ENCODE results near the gene SLC6A8.

SLC6A8 gene

DNA sequence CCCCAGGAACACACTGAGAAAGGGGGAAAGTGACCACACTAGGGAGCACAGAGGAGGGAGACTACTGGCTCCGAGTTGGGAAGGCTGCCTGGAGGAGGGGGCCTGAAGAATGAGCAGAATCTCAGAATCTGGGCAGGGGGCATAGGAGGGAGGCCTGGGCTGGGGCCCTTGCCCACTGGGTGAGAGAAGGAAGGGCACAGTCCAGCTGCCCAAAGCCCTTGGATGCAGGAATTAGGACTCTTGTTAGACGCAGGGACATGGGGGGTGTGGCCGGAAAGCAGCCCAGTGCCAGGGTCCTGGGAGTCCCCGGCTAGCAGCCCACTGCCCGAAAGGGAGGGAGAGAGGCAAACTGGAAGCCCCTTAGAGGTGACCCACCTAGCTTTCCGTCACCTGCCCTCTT, 42.6 kb upstream of the SLC6A8 start:
- no peak for DNase-seq (ENCODE audit: low spot score)
- TF ChIP-seq CTCF (IDR thresholded peaks at IDR 0.05): no peak
- Histone ChIP-seq H3K4me3 (no peak overlapping the region), H3K27ac (no peak overlapping the region)

GRCh38 chrX:153645921-153646488, 41.7 kb upstream of the SLC6A8 start:
- DNase-seq (ENCODE audit: low spot score): no peak
- Histone ChIP-seq H3K4me3 (no peak overlapping the region), H3K27ac (no peak overlapping the region)
- no peak for TF ChIP-seq CTCF (IDR thresholded peaks at IDR 0.05)

GRCh38 chrX:153646620-153647373, 40.9 kb upstream of the SLC6A8 start, which contains the start of gene DUSP9:
Gene DUSP9 (plus strand): TSS chrX:153647203. CDS start chrX:153647954, 751 bp downstream.
- no peak for DNase-seq (ENCODE audit: low spot score)
- Histone ChIP-seq H3K4me3 (peak within 1 kb of the TSS; percentile 41), H3K27ac (no peak within 1 kb of the TSS)
- no peak for TF ChIP-seq CTCF (IDR thresholded peaks at IDR 0.05)

DNA sequence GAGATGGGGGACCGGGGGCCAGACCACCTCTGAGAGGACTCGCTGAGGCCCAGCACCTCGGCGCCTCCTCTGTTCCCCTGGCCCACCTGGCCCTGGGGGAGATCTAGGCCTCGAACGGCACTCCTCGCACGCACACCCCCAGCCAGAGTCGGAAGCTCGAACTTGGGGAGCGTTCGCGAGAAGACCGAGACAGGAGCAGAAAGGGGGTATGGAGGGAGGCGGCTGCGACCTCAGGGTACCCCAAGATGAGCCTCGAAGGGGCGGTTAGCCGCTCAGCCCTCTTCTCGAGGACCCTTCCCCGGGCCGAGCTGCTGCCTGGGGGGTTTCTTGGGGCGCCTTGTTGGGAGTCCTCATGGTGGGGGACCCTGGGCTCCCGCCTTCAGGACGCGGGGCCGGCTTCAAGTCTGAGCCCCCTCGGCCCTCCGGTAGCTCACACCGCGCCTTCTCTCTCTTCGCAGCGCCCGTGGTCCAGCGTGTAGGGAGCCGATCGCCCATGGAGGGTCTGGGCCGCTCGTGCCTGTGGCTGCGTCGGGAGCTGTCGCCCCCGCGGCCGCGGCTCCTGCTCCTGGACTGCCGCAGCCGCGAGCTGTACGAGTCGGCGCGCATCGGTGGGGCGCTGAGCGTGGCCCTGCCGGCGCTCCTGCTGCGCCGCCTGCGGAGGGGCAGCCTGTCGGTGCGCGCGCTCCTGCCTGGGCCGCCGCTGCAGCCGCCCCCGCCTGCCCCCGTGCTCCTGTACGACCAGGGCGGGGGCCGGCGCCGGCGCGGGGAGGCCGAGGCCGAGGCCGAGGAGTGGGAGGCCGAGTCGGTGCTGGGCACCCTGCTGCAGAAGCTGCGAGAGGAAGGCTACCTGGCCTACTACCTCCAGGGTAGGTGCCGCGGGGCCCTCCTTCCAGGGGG, 40.0 kb upstream of the SLC6A8 start:
- peak overlapping the region; percentile 41 for H3K4me3 ChIP-seq
- no peak for DNase-seq (ENCODE audit: low spot score)
- no peak for TF ChIP-seq CTCF (IDR thresholded peaks at IDR 0.05)
- no peak overlapping the region for H3K27ac ChIP-seq

DNA sequence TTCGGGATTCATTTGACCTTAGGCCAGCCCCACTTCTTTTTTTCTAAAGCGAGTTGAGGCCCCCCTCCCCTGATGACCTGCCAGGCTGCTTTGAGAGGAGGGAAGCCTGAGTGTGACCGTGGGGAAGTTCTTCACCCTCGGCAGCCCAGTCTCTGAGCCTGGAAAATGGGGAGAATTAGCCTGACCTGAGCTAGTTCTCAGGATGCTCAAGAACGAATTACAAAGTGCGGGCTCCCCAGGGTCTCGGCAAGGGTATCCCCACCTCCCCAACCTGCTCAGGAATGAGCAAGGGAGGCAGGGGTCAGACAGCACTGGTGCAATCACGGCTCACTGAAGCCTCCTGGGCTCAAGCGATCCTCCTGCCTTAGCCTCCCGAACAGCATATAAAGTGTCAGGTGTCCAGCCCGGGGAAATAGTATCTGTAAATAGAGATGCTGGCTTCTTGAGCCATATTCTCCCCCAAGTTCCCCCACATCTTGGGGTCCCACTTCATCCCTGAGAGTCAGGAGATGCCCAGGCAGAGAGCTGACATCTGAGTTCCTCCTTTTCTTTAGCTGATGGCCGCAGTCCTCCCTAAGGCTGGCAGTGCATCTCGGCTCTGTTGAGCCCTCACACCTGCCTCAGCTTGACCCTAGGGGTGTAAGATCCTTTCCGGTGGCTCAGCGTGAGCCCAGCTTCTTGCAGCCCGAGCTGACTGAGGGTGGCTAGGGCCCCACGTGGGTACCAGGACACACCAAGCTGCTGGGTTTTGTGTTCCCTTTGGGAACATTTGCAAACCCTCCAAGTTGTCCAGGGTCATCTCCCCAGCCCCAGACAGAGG, 39.2 kb upstream of the SLC6A8 start:
- Histone ChIP-seq H3K4me3 (no peak overlapping the region), H3K27ac (no peak overlapping the region)
- no peak for DNase-seq (ENCODE audit: low spot score)
- no peak for TF ChIP-seq CTCF (IDR thresholded peaks at IDR 0.05)

DNA sequence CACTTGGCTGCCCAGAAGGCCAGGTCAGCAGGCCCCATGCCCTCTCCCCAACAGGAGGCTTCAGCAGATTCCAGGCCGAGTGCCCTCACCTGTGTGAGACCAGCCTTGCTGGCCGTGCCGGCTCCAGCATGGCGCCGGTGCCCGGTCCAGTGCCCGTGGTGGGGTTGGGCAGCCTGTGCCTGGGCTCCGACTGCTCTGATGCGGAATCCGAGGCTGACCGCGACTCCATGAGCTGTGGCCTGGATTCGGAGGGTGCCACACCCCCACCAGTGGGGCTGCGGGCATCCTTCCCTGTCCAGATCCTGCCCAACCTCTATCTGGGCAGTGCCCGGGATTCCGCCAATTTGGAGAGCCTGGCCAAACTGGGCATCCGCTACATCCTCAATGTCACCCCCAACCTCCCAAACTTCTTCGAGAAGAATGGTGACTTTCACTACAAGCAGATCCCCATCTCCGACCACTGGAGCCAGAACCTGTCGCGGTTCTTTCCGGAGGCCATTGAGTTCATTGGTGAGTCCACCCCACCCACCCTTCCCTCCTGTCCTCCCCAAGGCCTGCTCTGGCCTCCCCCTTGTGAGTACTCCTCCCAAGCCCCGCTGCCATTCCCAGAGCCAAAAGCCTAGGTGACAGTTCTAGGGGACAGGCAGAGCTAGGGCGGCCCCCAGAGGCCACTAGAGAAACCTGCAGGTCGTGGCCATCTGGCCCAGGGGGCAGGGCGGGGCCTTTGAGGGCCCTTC, 38.4 kb upstream of the SLC6A8 start:
- Histone ChIP-seq H3K27ac (no peak overlapping the region), H3K4me3 (no peak overlapping the region)
- TF ChIP-seq CTCF (IDR thresholded peaks at IDR 0.05): no peak
- DNase-seq (ENCODE audit: low spot score): no peak
